Panc1 (cell line): Measurements from ENCODE around the gene KLF11.
"Not testable (repeated sequence)": the region's sequence is repeated elsewhere in the genome, so short reads cannot be mapped to it uniquely, and the experiment has no call there.

Experiments
- REST ChIP-seq, 2 experiments: IDR thresholded peaks; 2 replicates each; pipeline ENCODE4 v1.6.1; 2011 to 2012; ENCODE audit warnings: low read depth in 2 of 2, control low read depth in 1 of 2, low read length in 1 of 2, mild to moderate bottlenecking in 1 of 2, moderate library complexity in 1 of 2; ENCODE audit not compliant: insufficient read depth in 1 of 2
- SIN3A ChIP-seq: IDR thresholded peaks from 2 replicates; pipeline ENCODE4 v1.6.1; 2012; ENCODE audit warnings: low read depth, mild to moderate bottlenecking, low read length, moderate library complexity, borderline replicate concordance; ENCODE audit not compliant: insufficient read depth
- TF ChIP-seq, protein P1 (sequence below): fragments of 450-650 bp; IDR thresholded peaks from 2 replicates; pipeline ENCODE4 v1.5.1; 2017; ENCODE audit warnings: mild to moderate bottlenecking

DNA sequence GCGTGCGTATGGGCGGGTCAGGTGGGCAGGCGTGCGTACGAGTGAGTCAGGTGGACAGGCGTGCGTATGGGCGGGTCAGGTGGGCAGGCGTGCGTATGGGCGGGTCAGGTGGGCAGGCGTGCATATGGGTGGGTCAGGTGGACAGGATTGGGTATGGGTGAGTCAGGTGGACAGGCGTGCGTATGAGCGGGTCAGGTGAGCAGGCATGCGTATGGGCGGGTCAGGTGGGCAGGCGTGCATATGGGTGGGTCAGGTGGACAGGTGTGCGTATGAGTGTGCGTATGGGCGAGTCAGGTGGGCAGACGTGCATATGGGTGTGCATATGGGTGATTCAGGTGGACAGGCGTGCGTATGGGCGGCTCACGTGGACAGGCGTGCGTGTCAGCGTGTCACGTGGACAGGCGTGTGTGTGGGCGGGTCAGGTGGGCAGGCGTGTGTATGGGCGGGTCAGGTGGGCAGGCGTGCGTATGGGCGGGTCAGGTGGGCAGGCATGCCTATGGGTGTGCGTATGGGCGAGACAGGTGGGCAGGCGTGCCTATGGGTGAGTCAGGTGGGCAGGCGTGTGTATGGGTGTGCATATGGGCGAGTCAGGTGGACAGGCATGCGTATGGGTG is 27.9 kb upstream of the KLF11 start:
- TF ChIP-seq, protein P1, sequence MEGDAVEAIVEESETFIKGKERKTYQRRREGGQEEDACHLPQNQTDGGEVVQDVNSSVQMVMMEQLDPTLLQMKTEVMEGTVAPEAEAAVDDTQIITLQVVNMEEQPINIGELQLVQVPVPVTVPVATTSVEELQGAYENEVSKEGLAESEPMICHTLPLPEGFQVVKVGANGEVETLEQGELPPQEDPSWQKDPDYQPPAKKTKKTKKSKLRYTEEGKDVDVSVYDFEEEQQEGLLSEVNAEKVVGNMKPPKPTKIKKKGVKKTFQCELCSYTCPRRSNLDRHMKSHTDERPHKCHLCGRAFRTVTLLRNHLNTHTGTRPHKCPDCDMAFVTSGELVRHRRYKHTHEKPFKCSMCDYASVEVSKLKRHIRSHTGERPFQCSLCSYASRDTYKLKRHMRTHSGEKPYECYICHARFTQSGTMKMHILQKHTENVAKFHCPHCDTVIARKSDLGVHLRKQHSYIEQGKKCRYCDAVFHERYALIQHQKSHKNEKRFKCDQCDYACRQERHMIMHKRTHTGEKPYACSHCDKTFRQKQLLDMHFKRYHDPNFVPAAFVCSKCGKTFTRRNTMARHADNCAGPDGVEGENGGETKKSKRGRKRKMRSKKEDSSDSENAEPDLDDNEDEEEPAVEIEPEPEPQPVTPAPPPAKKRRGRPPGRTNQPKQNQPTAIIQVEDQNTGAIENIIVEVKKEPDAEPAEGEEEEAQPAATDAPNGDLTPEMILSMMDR = not testable (repeated sequence)
- TF ChIP-seq REST (IDR thresholded peaks at IDR 0.05; ENCODE audit: insufficient read depth in 1 of 2, low read depth in 2 of 2, low read length in 1 of 2); SIN3A: not testable (repeated sequence)
